GM12891 (cell line): Measurements from ENCODE around the gene SPNS3.

Experiments
- PAX5 ChIP-seq: IDR thresholded peaks from 2 replicates; pipeline ENCODE4 v1.6.1; 2011; ENCODE audit warnings: low read length, moderate library complexity, mild to moderate bottlenecking; ENCODE audit not compliant: insufficient read depth, severe bottlenecking
- POLR2A ChIP-seq: IDR thresholded peaks from 2 replicates; pipeline ENCODE4 v1.6.1; 2011; ENCODE audit warnings: low read depth, low read length, control low read depth
- POLR2AphosphoS5 ChIP-seq: IDR thresholded peaks from 2 replicates; pipeline ENCODE4 v1.6.1; 2011; ENCODE audit warnings: low read depth, low read length, control low read depth
- TAF1 ChIP-seq: IDR thresholded peaks from 2 replicates; pipeline ENCODE4 v1.6.1; 2011; ENCODE audit warnings: low read depth, low read length, control low read depth

DNA sequence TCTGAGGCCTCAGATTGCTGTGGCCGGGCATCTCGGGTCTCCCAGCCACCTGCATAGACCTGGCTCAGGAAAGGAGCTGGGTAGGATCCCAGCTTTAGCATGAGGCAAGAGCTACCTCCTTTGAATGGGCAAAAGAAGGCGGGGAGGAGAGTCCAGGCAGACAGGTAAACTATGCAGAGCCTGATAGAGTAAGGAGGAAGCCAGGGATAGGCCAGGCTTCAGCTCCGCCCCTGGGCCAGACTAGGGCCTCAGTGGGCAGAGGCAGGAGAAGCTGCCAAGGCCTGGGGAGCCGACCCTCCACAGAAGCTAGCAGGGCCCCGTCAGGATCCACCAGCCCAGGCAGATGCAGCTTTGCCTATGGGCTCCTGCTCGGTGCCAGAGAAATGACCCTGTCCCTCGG is 44.7 kb upstream of the SPNS3 start:
- TF ChIP-seq POLR2A = no peak
- TF ChIP-seq POLR2AphosphoS5 = no peak
- no peak for TF ChIP-seq TAF1
- no peak for TF ChIP-seq PAX5
